Progenitor cell of endocrine pancreas (in vitro differentiated cells): Measurements from ENCODE around the gene GNPDA1. TPM values are rescaled to one million over a fixed set of nuclear protein-coding genes. Genes with fewer than 3 reads are reported as not detected.

ENCODE experiments used
- DNase-seq: peaks from one replicate; pipeline ENCODE4 v3.0.0; 2021; ENCODE audit warnings: low spot score; ENCODE audit not compliant: unreplicated experiment
- H3K27ac Mint-ChIP-seq: 2 replicates; pipeline ENCODE4 v1.8.0; 2021; ENCODE audit warnings: mild to moderate bottlenecking, moderate library complexity, mixed read lengths
- H3K27me3 Mint-ChIP-seq: 2 replicates; pipeline ENCODE4 v1.8.0; 2021; ENCODE audit warnings: mixed read lengths
- H3K36me3 Mint-ChIP-seq: 2 replicates; pipeline ENCODE4 v1.8.0; 2022; ENCODE audit warnings: mixed read lengths; ENCODE audit not compliant: insufficient read depth
- H3K4me1 Mint-ChIP-seq: 2 replicates; pipeline ENCODE4 v1.8.0; 2021; ENCODE audit warnings: low read depth, mixed read lengths
- H3K4me3 Mint-ChIP-seq: 2 replicates; pipeline ENCODE4 v1.8.0; 2021; ENCODE audit warnings: low read depth, mild to moderate bottlenecking, moderate library complexity, mixed read lengths
- H3K9me3 Mint-ChIP-seq: 2 replicates; pipeline ENCODE4 v1.8.0; 2021; ENCODE audit warnings: low read depth, mixed read lengths
- CTCF ChIP-seq: fragments of 200-600 bp; sonication (generic); IDR thresholded peaks from one replicate; pipeline ENCODE4 v1.5.0; 2021; ENCODE audit warnings: antibody characterized with exemption, mild to moderate bottlenecking; ENCODE audit not compliant: unreplicated experiment
- total RNA-seq: library from RNA; stranded (reverse); gene quantifications from 2 replicates; pipeline ENCODE4 v1.2.1, GENCODE V29; 2021

Gene GNPDA1
- total RNA-seq, 1 donor from 2014 or later: 115 TPM

DNA sequence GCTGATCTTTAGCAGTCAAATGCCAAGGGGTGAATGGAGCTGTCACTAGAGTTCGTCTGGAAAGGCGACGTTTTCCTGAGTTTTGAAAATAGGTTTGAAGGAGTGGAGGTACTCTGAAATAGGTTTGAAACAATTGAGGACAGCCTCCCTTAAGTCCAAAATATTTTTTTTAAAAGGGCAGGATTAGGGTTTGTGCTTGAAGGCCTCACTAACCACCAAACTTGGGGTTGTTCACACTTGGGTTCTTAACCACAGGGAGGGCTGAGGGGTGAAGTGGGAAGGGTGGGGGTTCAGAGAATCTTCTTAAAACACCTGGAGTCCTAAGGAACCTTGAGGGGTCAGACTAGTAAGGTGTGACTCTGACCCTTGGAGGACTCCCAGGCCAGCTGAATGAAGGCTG, 51.4 kb downstream of the GNPDA1 start:
- no peaks in the 10 kb centered on the region for H3K36me3 Mint-ChIP-seq
- TF ChIP-seq CTCF: no peak
- H3K9me3 Mint-ChIP-seq: no peaks in the 10 kb centered on the region
- peaks cover 5% of the 10 kb centered on the region for H3K4me1 Mint-ChIP-seq
- peaks cover 4% of the 10 kb centered on the region for H3K27me3 Mint-ChIP-seq
- H3K27ac Mint-ChIP-seq: no peak overlapping the region
- no peak for DNase-seq
- H3K4me3 Mint-ChIP-seq: no peak overlapping the region

GRCh38 chr5:141960449-141961323, 52.1 kb downstream of the GNPDA1 start:
- no peak overlapping the region for H3K4me3 Mint-ChIP-seq
- TF ChIP-seq CTCF: peak; percentile 95
- no peak overlapping the region for H3K27ac Mint-ChIP-seq
- no peaks in the 10 kb centered on the region for H3K36me3 Mint-ChIP-seq
- H3K9me3 Mint-ChIP-seq: no peaks in the 10 kb centered on the region
- H3K27me3 Mint-ChIP-seq: peaks cover 4% of the 10 kb centered on the region
- peaks cover 5% of the 10 kb centered on the region for H3K4me1 Mint-ChIP-seq
- DNase-seq: peak; percentile 80

GRCh38 chr5:141960018-141960417, 52.8 kb downstream of the GNPDA1 start:
- Mint-ChIP-seq H3K9me3 (no peaks in the 10 kb centered on the region), H3K36me3 (no peaks in the 10 kb centered on the region), H3K4me1 (peaks cover 5% of the 10 kb centered on the region), H3K27me3 (peaks cover 4% of the 10 kb centered on the region), H3K27ac (no peak overlapping the region), H3K4me3 (no peak overlapping the region)
- TF ChIP-seq CTCF: peak; percentile 44
- DNase-seq: no peak

GRCh38 chr5:141958546-141959172, 54.2 kb downstream of the GNPDA1 start:
- no peaks in the 10 kb centered on the region for H3K36me3 Mint-ChIP-seq
- H3K9me3 Mint-ChIP-seq: no peaks in the 10 kb centered on the region
- no peak overlapping the region for H3K27ac Mint-ChIP-seq
- peaks cover 4% of the 10 kb centered on the region for H3K27me3 Mint-ChIP-seq
- H3K4me1 Mint-ChIP-seq: peaks cover 5% of the 10 kb centered on the region
- no peak overlapping the region for H3K4me3 Mint-ChIP-seq
- DNase-seq: no peak
- TF ChIP-seq CTCF: no peak

- H3K4me3 Mint-ChIP-seq: no peak within 1 kb of the TSS
- H3K27ac Mint-ChIP-seq: no peak within 1 kb of the TSS
- H3K27me3 Mint-ChIP-seq: peaks cover 4% of the 10 kb centered on the region
- no peak for DNase-seq
- no peak for TF ChIP-seq CTCF
- H3K9me3 Mint-ChIP-seq: no peaks in the 10 kb centered on the region
- H3K4me1 Mint-ChIP-seq: peaks cover 5% of the 10 kb centered on the region
- H3K36me3 Mint-ChIP-seq: no peaks in the 10 kb centered on the region
Measured at GRCh38 chr5:141958113-141958512, 54.7 kb downstream of the GNPDA1 start, which contains the start of gene PCDH12. Gene PCDH12 (minus strand): TSS chr5:141958202. CDS start chr5:141957851, 351 bp downstream.
